ENCODE results near the gene TUB. TPM values are rescaled to one million over a fixed set of nuclear protein-coding genes. Genes with fewer than 3 reads are reported as not detected.

The TUB gene
- total and polyA plus RNA-seq, 2 of the 8 experiments (the other 6 are each of a cell fraction or from before 2014, with no cell fraction given) = 15.3 to 31.3 TPM

DNA sequence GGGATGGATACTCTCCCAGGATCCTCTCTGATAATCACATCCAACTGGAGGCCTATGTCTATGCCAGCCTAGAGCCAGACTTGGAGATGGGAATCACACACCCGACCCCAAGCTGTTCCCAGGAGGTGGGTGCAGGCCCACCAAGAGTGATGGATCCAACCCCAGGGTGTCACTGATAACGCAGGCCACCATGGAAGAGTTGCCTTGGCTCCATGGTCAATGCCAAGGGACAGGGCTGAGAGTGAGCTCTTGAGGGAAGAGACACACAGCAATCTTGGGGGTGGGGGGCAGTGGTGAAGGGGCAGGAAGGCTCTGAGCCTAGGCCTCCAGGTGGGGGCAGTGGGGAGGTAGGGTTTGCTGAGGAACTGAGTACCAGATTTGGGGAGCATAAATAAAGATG, 16.9 kb downstream of the TUB start (continued):
- TF ChIP-seq SIN3A (conservative IDR thresholded peaks at IDR 0.05 in 1 of 2, IDR thresholded peaks at IDR 0.05 in 1 of 2; ENCODE audit: low read depth in 1 of 2, low read length in 2 of 2) (no peak), TAF1 (IDR thresholded peaks at IDR 0.05; ENCODE audit: low read depth, low read length) (no peak), RNF2 (IDR thresholded peaks at IDR 0.05; ENCODE audit: borderline replicate concordance, low read depth, low read length, missing control alignments, poor library complexity, severe bottlenecking) (no peak), TAF7 (optimal IDR thresholded peaks at IDR 0.05; ENCODE audit: borderline replicate concordance, low read depth, low read length) (no peak), RAD21 (IDR thresholded peaks at IDR 0.05 in 1 of 2, conservative IDR thresholded peaks at IDR 0.05 in 1 of 2; ENCODE audit: low read depth in 2 of 2, low read length in 2 of 2) (no peak), JUN (IDR thresholded peaks at IDR 0.05; ENCODE audit: low read depth, low read length) (no peak), NANOG (IDR thresholded peaks at IDR 0.05; ENCODE audit: insufficient read depth, low read depth, low read length, poor library complexity, severe bottlenecking) (no peak), SP1 (IDR thresholded peaks at IDR 0.05; ENCODE audit: low read depth, low read length) (no peak)
